OCI-LY3 (cell line): ENCODE results near the gene WDR93.

ENCODE experiments used
- H2AFZ ChIP-seq: fragments of 200-600, 300-600 bp; shearing (Covaris generic); 2 replicates; pipeline ENCODE4 v1.6.0; 2014; ENCODE audit warnings: antibody characterized with exemption, low read depth, low read length
- H3K27ac ChIP-seq: fragments of 200-600, 300-600 bp; sonication (generic); 2 replicates; pipeline ENCODE4 v1.5.1; 2014; ENCODE audit warnings: mild to moderate bottlenecking, low read length, moderate library complexity, mixed read lengths
- H3K27me3 ChIP-seq: fragments of 200-600, 300-600 bp; sonication (generic); 2 replicates; pipeline ENCODE4 v1.6.1; 2014; ENCODE audit warnings: low read depth, low read length, mixed read lengths
- H3K36me3 ChIP-seq: fragments of 200-600, 300-600 bp; sonication (generic); replicated peaks from 2 replicates; pipeline ENCODE3; 2014; ENCODE audit warnings: low read depth, low read length, mixed read lengths
- H3K4me1 ChIP-seq: fragments of 300-600, 200-600 bp; sonication (generic); 2 replicates; pipeline ENCODE4 v1.6.1; 2014; ENCODE audit warnings: low read length, mixed read lengths
- H3K4me2 ChIP-seq: fragments of 200-600, 300-600 bp; sonication (generic); 2 replicates; pipeline ENCODE4 v1.6.1; 2014; ENCODE audit warnings: low read length, mixed read lengths
- H3K4me3 ChIP-seq: fragments of 300-600, 200-600 bp; sonication (generic); 2 replicates; pipeline ENCODE4 v1.5.1; 2014; ENCODE audit warnings: antibody characterized with exemption, mild to moderate bottlenecking, low read length, moderate library complexity
- H3K79me2 ChIP-seq: fragments of 300-600, 200-600 bp; shearing (Covaris generic); 2 replicates; pipeline ENCODE4 v1.6.1; 2014; ENCODE audit warnings: mild to moderate bottlenecking, low read length, mixed read lengths
- H3K9ac ChIP-seq: fragments of 300-600, 200-600 bp; shearing (Covaris generic); 2 replicates; pipeline ENCODE4 v1.6.0; 2014; ENCODE audit warnings: mild to moderate bottlenecking, low read length, moderate library complexity
- H3K9me3 ChIP-seq: fragments of 200-600, 300-600 bp; shearing (Covaris generic); 2 replicates; pipeline ENCODE4 v1.6.1; 2014; ENCODE audit warnings: low read length, mixed read lengths; ENCODE audit not compliant: insufficient read depth
- H4K20me1 ChIP-seq: fragments of 200-600, 300-600 bp; sonication (generic); 2 replicates; pipeline ENCODE4 v1.6.1; 2016; ENCODE audit warnings: low read length, mixed read lengths; ENCODE audit not compliant: insufficient read depth
- CTCF ChIP-seq: fragments of 200-600, 300-600 bp; sonication (generic); IDR thresholded peaks from 2 replicates; pipeline ENCODE4 v1.5.1; 2014; ENCODE audit warnings: antibody characterized with exemption, low read length, low read depth
- EZH2phosphoT487 ChIP-seq: fragments of 200-600 bp; shearing (Covaris generic); IDR thresholded peaks from 2 replicates; pipeline ENCODE4 v1.6.1; 2018; ENCODE audit warnings: antibody characterized with exemption, mixed run types, low read depth

WDR93 gene

GRCh38 chr15:89745131-89745530 is 54.5 kb downstream of the WDR93 start:
- no peak overlapping the region for H3K4me2 ChIP-seq
- TF ChIP-seq EZH2phosphoT487, result no peak
- TF ChIP-seq CTCF, result no peak
- H3K4me3 ChIP-seq, result no peak overlapping the region
- H3K27me3 ChIP-seq, result no peaks in the 10 kb centered on the region
- H4K20me1 ChIP-seq, result no peaks in the 10 kb centered on the region
- H3K27ac ChIP-seq, result no peak overlapping the region
- H2AFZ ChIP-seq, result no peak overlapping the region
- H3K9ac ChIP-seq, result no peak overlapping the region
- H3K9me3 ChIP-seq, result no peaks in the 10 kb centered on the region
- no peaks in the 10 kb centered on the region for H3K36me3 ChIP-seq
- H3K79me2 ChIP-seq, result peaks cover 4% of the 10 kb centered on the region
- peaks cover 9% of the 10 kb centered on the region; the same call in 1 of the 2 replicates for H3K4me1 ChIP-seq

GRCh38 chr15:89745768-89746167 is 55.2 kb downstream of the WDR93 start:
- no peak overlapping the region for H3K4me3 ChIP-seq
- no peak for TF ChIP-seq EZH2phosphoT487
- no peak for TF ChIP-seq CTCF

GRCh38 chr15:89746386-89746780 is 55.8 kb downstream of the WDR93 start:
- Histone ChIP-seq H3K27ac (no peak overlapping the region), H3K27me3 (no peaks in the 10 kb centered on the region)

More at GRCh38 chr15:89745768-89746167, 55.2 kb downstream of the WDR93 start:
- H3K27ac ChIP-seq, result no peak overlapping the region
- H3K4me1 ChIP-seq, result peaks cover 6% of the 10 kb centered on the region; the same call in 1 of the 2 replicates
- H3K27me3 ChIP-seq, result no peaks in the 10 kb centered on the region
- no peak overlapping the region for H3K9ac ChIP-seq
- H3K4me2 ChIP-seq, result no peak overlapping the region
- no peaks in the 10 kb centered on the region for H3K36me3 ChIP-seq
- H4K20me1 ChIP-seq, result no peaks in the 10 kb centered on the region
- H2AFZ ChIP-seq, result no peak overlapping the region
- peaks cover 5% of the 10 kb centered on the region for H3K79me2 ChIP-seq
- no peaks in the 10 kb centered on the region for H3K9me3 ChIP-seq

More at GRCh38 chr15:89746386-89746780, 55.8 kb downstream of the WDR93 start:
- Histone ChIP-seq H2AFZ (no peak overlapping the region), H3K4me3 (no peak overlapping the region), H4K20me1 (no peaks in the 10 kb centered on the region), H3K79me2 (peaks cover 5% of the 10 kb centered on the region), H3K4me2 (no peak overlapping the region), H3K4me1 (peaks cover 8% of the 10 kb centered on the region), H3K9me3 (no peaks in the 10 kb centered on the region), H3K9ac (no peak overlapping the region), H3K36me3 (no peaks in the 10 kb centered on the region)
- TF ChIP-seq CTCF (no peak), EZH2phosphoT487 (no peak)
